ENCODE data around the gene NUP214.
"Not testable (repeated sequence)": the region's sequence is repeated elsewhere in the genome, so short reads cannot be mapped to it uniquely, and the experiment has no call there.

NUP214 gene

DNA sequence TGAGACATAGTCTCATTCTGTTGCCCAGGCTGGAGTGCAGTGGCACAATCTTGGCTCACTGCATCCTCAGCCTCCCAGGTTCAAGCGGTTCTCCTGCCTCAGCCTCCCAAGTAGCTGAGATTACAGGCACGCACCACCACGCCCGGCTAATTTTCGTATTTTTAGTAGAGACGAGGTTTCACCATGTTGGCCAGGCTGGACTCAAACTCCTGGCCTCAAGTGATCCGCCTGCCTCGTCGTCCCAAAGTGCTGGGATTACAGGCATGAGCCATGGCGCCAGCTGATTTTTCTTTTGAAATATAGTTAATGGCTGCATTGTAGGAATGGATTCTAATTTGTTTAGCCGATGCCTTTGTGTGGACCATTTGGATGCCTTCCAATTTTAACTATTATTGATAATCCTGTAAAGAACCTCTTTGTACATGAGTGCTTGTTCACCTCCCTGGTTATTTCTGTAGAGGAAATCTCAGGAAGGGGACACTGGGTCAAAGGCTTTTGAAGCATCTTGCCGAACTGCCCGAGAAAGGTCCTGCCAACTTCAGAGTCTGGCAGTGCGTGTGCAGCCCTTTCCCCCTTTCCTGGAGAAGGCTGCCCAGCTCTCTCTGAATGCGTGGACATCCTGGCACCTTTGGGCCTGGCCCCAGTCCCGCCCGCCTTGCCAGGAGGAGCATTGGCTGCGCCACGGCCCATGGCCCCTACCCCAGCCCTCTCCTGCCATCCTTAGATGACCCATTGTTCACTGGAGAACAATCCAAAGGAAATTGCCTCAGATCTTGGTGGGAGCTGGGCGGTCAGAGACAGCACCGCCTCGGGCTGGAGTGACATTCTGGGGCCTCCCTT lies 8.9 kb upstream of the NUP214 start:
- no peak for DNase-seq (ENCODE audit: low spot score)

DNA sequence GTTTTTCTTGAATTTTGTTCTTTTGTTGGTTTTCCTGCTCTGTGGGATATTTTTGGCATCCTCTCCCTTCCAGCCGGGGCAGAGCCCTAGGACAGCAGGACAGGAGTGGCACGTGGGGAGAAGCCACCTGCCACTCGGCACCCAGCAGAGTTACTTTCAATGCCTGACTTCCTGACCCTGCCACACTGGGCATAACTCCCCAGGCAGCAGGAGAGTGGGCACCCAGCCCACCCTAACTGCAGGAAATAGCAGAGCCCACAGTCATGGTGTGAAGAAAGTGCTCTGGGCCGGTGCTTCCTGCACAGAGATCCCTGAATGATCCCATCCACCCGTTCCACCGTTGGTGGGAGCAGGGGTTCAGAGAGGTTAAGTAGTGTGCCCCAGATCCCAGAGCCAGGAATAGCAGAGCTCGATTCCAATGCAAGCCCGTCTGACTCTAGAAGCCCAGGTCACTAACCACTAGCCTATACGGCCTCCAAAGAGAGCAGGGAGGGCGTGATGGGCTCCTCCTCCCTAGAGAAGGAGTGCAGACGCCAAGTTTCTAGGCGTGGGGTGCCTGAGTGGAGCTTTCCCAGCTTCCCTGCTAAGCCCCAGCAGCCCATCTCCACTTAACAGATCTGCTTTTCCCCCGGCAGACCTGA lies 8.1 kb upstream of the NUP214 start:
- DNase-seq (ENCODE audit: low spot score) = no peak

DNA sequence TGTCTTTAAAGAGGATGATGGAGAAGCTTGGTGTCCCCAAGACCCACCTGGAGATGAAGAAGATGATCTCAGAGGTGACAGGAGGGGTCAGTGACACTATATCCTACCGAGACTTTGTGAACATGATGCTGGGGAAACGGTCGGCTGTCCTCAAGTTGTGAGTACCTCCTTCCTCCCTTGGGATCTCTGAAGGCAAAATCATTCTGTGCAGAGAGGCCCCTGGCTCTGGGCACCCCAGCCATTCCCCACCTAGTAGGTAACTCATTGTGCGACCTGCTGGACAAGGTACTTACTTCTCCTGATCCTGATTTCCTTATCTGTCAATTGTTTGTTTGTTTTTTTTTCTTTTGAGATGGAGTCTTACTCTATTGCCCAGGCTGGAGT lies 7.6 kb upstream of the NUP214 start:
- DNase-seq (ENCODE audit: low spot score) = no peak

DNA sequence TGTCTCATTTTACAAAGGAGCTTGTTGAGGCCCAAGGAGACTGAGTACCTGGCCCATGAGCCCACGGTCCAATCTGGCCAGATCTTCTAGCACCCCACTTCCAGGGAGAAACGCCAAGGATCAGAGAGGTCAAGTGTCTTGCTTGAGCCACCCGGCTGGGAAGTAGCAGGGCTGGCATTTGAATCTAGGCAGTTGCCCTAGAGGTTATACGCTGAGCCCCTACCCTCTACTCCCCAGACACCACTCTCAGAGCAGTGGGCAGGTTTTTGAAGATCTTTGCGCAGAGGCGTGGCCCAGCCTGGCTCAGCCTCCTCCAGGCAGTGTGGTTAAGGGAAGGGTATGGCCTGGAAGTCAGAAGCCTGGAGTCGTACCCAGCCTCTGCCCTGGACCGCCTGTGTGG lies 5.8 kb upstream of the NUP214 start:
- no peak for DNase-seq (ENCODE audit: low spot score)

DNA sequence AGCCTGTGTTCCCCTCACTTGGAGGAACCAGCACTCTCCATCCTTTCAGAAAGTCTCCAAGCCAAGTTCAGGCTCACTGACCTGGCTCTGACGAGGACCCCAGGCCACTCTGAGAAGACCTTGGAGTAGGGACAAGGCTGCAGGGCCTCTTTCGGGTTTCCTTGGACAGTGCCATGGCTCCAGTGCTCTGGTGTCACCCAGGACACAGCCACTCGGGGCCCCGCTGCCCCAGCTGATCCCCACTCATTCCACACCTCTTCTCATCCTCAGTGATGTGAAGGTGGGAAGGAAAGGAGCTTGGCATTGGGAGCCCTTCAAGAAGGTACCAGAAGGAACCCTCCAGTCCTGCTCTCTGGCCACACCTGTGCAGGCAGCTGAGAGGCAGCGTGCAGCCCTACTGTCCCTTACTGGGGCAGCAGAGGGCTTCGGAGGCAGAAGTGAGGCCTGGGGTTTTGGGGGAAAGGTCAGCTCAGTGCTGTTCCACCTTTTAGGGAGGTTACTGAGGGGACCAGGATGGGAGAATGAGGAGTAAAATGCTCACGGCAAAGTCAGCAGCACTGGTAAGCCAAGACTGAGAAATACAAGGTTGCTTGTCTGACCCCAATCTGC lies 4.7 kb upstream of the NUP214 start:
- no peak for DNase-seq (ENCODE audit: low spot score)

DNA sequence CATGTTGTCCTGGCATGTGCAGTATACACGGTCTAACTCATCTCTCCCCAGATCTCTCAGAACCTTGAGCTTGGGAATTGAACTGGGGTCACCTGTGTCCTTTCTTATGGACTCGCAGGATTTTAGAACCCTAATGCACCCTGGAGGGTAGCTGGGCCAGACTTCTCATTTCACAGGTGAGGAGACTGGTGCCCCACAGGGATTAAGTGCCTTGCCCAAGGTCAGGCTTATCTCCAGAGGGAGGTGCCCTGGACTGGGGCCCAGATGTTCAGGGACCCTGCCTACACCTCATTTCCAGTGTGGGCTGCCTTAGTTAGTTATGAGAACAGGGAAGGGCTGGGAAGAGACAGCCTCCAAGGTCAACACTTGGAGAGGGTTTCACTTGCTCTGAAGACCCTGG lies 4.0 kb upstream of the NUP214 start:
- DNase-seq (ENCODE audit: low spot score) = no peak

DNA sequence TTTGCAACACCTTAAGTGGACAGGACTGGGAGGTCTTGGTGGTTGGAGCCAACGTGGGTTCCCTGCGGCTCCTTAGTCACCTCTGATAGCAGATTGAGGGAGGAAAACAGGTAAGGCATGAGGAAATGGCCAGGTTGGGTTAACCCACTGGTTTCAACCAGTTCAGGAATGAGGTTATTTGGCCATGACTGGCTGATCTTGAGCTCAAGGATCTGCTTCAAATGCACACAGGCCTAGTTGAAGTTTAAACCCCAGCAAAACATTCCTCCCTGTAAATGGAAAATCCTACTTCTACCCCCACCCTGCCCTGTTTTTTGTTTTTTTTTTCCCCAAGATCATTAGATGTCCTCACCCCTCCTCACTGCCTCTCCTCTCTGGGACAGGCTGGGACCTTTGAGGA lies 3.2 kb upstream of the NUP214 start:
- DNase-seq (ENCODE audit: low spot score) = no peak

DNA sequence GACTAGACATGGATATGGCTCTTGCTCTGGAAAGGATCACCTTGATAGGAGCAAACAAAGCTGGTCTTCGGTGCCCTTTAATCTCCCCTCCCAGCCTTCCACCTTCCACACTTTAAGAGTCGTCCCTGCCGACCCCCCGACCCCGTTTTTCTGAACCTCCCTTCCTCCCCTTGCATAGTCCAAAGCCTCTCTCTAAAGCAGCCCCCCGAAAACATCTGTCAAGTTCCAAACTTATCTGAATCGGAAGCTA lies 423 bp upstream of the NUP214 start:
- no peak for DNase-seq (ENCODE audit: low spot score)

DNA sequence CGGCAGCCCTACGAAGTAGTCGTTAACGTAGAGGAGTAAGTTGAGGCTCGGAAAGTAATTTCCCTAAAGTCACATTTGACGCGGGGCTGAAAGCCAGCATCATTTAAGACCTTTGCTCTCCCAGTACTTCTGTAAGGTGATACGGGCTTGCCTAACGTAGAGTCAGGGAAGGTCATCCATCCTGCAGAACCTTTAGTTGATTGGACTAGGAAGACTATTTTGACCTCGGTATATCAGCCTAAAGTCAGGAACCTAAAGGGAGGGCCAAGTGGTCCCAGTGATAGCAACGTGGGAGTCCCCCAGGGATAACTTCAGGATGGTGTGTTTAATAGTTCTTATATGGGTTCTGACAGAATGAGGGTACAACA lies 657 bp downstream of the NUP214 start:
- no peak for DNase-seq (ENCODE audit: low spot score)

DNA sequence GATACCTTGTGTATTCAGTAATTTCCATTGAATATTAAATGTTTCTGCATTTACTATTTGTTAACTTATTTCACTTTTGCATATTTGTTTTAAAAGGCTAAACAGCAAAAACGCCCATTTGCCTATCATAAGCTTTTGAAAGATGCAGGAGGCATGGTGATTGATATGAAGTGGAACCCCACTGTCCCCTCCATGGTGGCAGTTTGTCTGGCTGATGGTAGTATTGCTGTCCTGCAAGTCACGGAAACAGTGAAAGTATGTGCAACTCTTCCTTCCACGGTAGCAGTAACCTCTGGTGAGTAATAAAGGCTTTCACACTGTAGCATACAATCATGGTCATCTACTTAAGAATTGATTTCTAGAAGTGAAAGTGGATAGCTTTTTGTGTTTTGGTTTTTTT lies 3.8 kb downstream of the NUP214 start:
- no peak for DNase-seq (ENCODE audit: low spot score)

DNA sequence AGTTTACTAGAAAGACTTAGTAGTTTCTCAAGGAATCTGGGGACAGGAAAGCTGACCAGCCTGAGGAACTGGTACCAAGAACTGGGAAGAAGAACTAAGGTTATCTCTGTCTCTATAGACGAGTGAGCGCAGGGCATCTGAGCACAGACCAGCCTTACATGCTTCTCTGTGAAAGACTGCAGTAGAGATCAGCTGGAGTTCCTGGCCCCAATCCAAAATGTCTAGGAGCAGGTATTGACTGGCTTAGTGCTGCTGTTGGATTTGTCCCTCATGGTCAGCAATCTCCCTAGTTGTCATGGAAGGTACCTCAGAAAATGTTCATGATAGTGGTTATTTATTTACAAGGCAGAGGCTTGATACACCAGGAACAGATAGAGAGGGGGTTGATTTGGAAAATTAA lies 13.3 kb downstream of the NUP214 start:
- DNase-seq (ENCODE audit: low spot score) = no peak

DNA sequence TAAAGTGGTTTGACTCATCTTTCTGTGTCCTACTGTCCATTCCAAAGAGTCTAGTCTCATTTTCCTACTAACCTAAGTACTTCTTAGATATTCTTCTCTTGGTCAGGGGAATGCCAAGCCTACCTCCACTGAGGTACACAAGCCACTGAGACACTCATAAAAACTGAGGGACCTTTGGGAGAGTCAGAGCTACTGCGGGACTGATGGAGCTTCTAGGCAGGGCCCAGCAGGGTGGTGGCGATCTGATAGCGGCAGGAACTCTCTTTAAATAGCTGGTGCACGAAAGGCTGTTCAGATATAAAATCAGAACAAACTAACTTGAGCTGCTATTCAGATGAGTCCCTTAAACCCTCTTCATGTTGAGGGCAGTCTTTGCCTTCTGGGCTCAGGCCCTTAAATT lies 14.7 kb downstream of the NUP214 start:
- no peak for DNase-seq (ENCODE audit: low spot score)

DNA sequence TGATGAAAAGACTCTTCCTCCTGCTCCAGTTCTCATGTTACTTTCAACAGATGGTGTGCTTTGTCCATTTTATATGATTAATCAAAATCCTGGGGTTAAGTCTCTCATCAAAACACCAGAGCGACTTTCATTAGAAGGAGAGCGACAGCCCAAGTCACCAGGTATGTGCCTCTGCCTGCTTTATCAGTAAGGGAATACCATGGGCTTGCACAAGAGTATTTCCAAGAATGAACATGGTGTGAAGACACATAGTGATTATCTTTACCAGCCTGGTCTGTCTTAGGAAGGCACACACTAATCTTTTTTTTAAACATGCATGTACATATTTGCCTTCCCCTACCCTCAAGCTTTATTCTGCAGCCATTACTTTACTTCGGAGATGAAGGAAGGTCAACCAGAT lies 15.2 kb downstream of the NUP214 start:
- no peak for DNase-seq (ENCODE audit: low spot score)

DNA sequence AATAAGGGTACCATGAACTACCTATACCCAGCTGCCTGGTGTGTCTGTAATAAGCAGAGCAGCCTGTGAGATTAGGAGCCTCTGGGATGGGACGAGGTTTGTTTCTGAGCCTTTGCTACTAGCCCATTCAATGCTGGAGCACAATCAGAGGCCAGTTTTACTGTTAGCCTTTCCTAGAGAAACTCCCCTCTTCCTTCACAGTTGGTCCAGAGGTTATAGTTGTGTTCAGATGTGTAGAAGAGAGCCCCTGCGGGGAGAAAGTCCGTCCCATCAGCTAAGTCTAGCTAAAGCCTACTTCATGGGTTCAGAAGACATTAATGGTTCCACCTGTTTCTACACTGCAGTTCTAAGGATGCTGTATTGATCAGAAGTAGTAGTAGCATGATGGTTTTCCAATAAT lies 16.8 kb downstream of the NUP214 start:
- DNase-seq (ENCODE audit: low spot score) = no peak

DNA sequence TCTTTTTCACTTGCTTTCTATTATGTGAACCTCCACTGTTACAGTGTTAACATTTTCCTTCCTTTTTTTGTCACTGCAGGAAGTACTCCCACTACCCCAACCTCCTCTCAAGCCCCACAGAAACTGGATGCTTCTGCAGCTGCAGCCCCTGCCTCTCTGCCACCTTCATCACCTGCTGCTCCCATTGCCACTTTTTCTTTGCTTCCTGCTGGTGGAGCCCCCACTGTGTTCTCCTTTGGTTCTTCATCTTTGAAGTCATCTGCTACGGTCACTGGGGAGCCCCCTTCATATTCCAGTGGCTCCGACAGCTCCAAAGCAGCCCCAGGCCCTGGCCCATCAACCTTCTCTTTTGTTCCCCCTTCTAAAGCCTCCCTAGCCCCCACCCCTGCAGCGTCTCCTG lies 18.8 kb downstream of the NUP214 start:
- no peak for DNase-seq (ENCODE audit: low spot score)

DNA sequence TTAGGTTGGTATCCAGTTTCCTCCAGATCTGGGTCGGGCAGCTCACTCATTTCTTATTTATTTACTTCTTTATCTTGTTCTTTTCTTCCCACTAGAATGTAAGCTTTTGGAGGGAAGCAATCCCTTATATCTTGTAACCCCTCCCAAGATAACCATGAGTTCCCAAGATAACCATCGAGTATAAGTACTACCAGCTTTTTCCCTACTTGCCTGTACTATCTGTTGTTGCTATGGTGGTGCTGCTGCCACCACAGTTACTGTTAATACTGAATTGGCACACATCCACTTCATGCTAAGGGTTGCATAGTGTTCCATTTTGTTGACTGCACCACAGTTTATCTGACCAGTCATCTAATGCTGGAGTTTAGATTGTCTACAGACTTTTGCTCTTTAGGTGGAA lies 19.9 kb downstream of the NUP214 start:
- no peak for DNase-seq (ENCODE audit: low spot score)

DNA sequence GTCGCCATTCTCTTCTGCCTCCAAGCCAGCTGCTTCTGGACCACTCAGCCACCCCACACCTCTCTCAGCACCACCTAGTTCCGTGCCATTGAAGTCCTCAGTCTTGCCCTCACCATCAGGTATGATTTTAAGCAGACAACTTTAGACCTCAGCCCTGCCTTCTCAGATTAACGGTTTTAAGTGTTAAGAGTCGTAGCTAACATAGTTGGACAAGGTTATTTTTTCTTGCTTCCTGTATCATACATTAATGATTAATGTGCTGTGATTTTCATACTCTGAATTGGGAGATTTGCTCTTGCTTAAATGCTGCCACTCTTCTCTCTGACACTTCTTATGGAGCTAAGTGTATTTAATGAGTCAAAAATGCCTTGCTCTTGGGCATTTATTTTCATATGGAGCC lies 20.8 kb downstream of the NUP214 start:
- no peak for DNase-seq (ENCODE audit: low spot score)

DNA sequence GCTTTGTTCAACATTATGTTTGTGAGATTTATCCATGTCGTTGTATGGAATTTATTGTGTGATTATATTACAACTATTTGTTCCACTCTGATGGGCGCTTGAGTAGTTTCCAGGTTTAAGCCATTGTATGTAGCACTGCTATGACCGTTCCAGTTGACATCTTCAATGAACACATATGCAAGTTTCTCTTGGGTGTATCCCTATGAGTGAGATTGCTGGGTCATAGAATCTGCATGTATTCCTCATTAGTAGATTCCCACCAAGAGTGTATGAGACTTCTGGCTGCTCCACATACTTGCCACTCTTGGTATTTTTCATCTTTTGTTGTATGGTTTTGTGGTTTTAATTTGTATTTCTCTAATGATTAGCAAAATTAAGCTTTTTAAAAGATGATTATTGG lies 22.9 kb downstream of the NUP214 start:
- no peak for DNase-seq (ENCODE audit: low spot score)

DNA sequence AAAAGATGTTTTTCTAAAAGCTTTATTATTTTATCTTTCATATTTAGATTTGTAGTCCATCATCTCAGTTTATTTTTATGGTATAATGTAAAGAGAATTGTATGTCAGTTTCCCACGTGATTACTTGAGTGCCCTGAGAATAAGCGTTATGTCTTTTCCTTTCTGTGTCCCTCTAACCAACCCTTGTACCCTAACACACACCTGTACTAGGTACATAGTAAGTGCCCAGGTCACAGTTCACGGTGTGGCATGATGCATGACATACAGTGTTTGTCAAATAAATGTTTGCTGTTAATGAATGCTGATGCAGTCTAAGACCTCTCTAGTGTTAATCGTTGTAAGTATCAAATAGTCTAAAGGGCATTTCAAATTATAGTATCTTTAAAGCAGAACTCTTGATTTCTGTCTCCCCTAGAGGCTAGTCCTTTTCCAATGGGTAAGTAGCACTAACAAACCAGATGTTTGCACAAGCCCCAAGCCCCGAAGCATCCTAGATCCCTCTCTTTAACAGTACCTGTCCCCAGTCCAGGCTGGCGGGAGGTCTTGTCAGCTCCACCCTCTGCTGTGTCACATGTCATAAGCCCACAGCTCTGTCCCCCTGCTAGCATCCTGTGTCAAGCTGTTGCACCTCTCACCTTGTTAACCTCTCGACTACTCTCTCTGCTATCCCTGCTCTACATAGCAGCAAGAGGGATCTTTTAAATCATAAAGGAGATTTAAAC lies 23.7 kb downstream of the NUP214 start:
- DNase-seq (ENCODE audit: low spot score) = no peak

DNA sequence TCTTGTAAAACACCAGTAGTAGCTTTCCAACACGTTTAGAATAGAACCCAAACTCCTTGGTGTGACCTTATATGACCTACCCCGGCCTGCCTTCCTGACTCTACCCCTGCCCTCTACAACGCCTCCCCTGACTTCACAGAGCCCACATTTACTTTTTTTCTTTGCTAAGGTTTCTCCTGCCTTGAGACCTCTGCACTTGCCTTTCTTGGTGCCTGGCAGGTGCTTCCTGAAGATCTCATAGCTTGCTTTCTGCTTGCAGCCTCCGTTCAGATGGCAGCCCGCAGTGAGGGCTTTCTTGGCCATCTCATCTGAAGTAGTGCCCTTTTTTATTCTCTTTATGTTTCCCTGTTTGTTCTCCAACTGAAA lies 24.3 kb downstream of the NUP214 start:
- no peak for DNase-seq (ENCODE audit: low spot score)

DNA sequence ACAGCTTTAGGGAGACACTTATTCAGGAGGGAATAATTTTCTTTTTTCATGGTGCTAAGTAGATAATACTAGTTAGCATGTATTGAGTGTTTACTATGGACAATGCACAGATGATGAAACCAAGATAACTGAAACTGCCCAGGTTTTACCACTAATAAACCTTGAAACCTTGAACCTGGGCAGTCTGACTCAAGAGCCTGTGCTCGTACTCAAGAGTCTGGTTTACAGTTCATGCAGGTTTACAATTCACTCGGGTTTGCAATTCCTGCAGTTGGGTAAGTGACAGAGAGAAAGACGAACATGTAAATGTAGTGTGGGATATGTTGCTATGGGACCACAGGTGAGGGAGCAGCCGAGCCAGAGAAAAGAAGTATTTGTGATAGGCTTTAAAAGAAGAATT lies 28.2 kb downstream of the NUP214 start:
- no peak for DNase-seq (ENCODE audit: low spot score)

DNA sequence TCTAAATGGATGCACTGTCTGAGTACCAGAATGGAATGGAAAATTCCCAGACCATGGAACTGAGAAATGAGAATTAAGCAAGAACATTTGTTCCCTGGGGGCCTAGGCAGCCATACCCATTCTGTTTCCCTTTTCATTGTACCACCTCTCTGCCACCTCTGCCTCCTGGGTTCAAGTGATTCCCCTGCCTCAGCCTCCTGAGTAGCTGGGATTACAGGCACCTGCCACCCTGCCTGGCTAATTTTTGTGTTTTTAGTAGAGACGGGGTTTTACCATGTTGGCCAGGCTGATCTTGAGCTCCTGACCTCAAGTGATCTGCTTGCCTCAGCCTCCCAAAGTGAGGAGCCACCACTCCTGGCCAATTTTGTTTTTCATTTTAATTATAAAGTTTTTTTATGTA lies 33.3 kb downstream of the NUP214 start:
- DNase-seq (ENCODE audit: low spot score) = not testable (repeated sequence)

DNA sequence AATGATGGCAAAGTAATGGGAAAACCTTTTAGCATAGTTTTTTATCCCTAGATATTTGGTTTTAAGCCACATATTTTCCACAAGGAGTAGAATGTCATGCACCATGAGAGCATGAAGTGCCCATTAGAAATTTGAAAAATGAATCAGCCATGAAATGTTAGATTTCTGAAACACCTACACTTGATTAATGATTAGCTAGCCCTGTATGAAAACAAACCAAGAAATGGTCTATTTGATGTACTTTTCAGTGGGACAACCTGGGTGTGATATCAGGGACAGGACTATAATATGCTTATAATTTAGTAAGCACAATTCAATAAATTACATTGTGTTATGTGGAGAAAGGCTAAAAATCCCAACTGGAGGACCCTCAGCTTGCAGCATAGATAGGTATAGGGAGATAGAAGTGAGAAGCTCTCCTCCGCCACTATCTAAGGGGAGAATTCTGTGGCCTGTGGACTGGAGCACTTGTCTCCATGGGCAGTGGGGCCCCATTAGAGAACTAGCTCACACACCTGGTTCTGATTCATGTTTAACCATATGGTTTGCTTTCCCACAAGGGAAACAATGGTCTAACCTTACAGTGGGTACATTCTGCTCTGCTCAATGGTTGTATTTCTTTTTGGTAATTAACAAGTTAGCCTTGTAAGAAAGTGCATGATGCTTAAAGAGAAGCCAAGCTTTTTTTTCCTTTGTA lies 35.2 kb downstream of the NUP214 start:
- no peak for DNase-seq (ENCODE audit: low spot score)

Measured in ecto neural progenitor cell (in vitro differentiated cells).